Testis (tissue), 3 donors: ENCODE results near the gene TYW1B. TPM values are rescaled to one million over a fixed set of nuclear protein-coding genes. Genes with fewer than 3 reads are reported as not detected.

ENCODE experiments used
- microRNA-seq, 2 donors: library from miRNA; unstranded; fragments of <30 nt; microRNA quantifications; one replicate each; pipeline ENCODE4, GENCODE V29; 2016; ENCODE audit warnings: borderline number of aligned reads in 2 of 2, borderline replicate concordance in 1 of 2
- polyA plus RNA-seq: library from polyadenylated mRNA; stranded (reverse); fragments of 350-450 nt; fragmentation: Illumina TruSeq; extraction: RNeasy Lipid Tissue Mini Kit (QIAGEN cat#74804); gene quantifications from one replicate; pipeline ENCODE4 v1.2.3, GENCODE V29; 2014; ENCODE audit warnings: low read depth, low replicate concordance; ENCODE audit not compliant: insufficient read depth
- small RNA-seq, 2 donors: library from RNA; depleted of rRNA; stranded (forward); fragments of <200 nt; gene quantifications; one replicate each; pipeline ENCODE3, GENCODE V24; 2016
- total RNA-seq, 2 donors: library from RNA; depleted of rRNA; stranded (reverse); fragments of >200 nt; gene quantifications; one replicate each; pipeline ENCODE4 v1.2.3, GENCODE V29; 2016

Gene TYW1B
- total and polyA plus RNA-seq, 3 donors from 2014 or later = 8.9 to 11.3 (median 10.5) TPM

Small RNAs within 50 kb of the gene (microRNA-seq; reads per million reads assigned to microRNA genes)
- 0 reads per million in 2 donors for gene MIR4650-2

Small RNAs within 50 kb of the gene (small RNA-seq; reads per million reads assigned to genes)
- gene AC211469.2 (0 reads per million in 2 donors), gene MIR4650-2 (0 reads per million in 2 donors), gene RN7SL377P (0 reads per million in 2 donors), gene RN7SL625P (0 reads per million in 2 donors)

Other genes with a start within 250 kb of the TYW1B start
- gene POM121, start 96.9 kb upstream of the TYW1B start, total RNA-seq = 10 to 100 TPM; 48.3 to 51.2 TPM
- gene POM121, start 96.9 kb upstream of the TYW1B start, polyA plus RNA-seq = 49.7 TPM
- 1 to 10 TPM; 3.3 to 7.3 TPM for gene TRIM74, start 141.3 kb upstream of the TYW1B start, total RNA-seq
- 6.5 TPM for gene TRIM74, start 141.3 kb upstream of the TYW1B start, polyA plus RNA-seq
- 1 to 10 TPM; 1.4 to 8.6 TPM for gene SPDYE8, start 201.6 kb upstream of the TYW1B start, total RNA-seq
- gene SPDYE8, start 201.6 kb upstream of the TYW1B start, polyA plus RNA-seq = 3.8 TPM
- gene SPDYE11, start 229.7 kb upstream of the TYW1B start, total RNA-seq = 1 to 10 TPM; 1.9 to 5.6 TPM
- gene SPDYE11, start 229.7 kb upstream of the TYW1B start, polyA plus RNA-seq = 6.5 TPM